Body of pancreas (tissue), 4 donors: Measurements from ENCODE around the gene TMEM255B.

ENCODE experiments used
- POLR2A ChIP-seq, 3 donors: fragments of 450-650 bp; IDR thresholded peaks; one replicate each; pipeline ENCODE4 v1.6.1; 2016; ENCODE audit warnings: antibody characterized with exemption in 3 of 3, mild to moderate bottlenecking in 2 of 3
- TF ChIP-seq, protein P1 (sequence below), 7 experiments: fragments of 450-650 bp in 4 of 7; fragments of 200-600 bp in 3 of 7; sonication (generic) in 3 of 7; IDR thresholded peaks; one replicate each; pipeline ENCODE4 v1.5.1; 2016 to 2019; ENCODE audit warnings: antibody characterized with exemption in 7 of 7

DNA sequence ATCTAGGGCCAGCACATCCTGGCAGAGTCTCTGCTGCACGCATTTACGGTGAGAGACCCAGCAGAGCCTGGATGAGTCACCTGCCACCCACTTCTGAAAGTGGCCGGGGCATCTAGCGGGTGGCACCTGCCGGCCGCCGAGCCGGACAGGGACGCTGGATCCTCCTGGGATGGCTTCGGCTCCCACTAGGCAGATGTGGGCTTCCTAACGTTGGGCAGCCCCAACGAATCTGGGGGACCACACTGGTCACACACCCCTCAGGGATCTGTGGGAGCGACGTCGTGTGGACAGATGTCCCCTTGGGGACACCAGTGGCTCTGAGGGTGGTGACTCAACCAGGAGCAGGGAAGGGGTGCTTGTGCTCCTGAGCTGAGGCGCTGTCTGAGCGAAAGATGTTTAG is 32.2 kb downstream of the TMEM255B start:
- TF ChIP-seq, protein P1, sequence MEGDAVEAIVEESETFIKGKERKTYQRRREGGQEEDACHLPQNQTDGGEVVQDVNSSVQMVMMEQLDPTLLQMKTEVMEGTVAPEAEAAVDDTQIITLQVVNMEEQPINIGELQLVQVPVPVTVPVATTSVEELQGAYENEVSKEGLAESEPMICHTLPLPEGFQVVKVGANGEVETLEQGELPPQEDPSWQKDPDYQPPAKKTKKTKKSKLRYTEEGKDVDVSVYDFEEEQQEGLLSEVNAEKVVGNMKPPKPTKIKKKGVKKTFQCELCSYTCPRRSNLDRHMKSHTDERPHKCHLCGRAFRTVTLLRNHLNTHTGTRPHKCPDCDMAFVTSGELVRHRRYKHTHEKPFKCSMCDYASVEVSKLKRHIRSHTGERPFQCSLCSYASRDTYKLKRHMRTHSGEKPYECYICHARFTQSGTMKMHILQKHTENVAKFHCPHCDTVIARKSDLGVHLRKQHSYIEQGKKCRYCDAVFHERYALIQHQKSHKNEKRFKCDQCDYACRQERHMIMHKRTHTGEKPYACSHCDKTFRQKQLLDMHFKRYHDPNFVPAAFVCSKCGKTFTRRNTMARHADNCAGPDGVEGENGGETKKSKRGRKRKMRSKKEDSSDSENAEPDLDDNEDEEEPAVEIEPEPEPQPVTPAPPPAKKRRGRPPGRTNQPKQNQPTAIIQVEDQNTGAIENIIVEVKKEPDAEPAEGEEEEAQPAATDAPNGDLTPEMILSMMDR (IDR thresholded peaks at IDR 0.05) = no peak
- no peak for TF ChIP-seq POLR2A (IDR thresholded peaks at IDR 0.05)
